Kidney (tissue), 14 donors: Measurements from ENCODE around the gene ZC3H12D. TPM values are rescaled to one million over a fixed set of nuclear protein-coding genes. Genes with fewer than 3 reads are reported as not detected.

Source experiments
- DNase-seq, 5 donors: peaks; one replicate each; pipeline ENCODE4 v3.0.0-alpha.2; 2013 to 2020
- FAIRE-seq: peaks from 2 replicates; lab custom pipeline; 2012; peaks lifted over from hg19 to GRCh38; lab: Jason Lieb, UNC
- H3K27ac ChIP-seq, 2 donors: one replicate each; pipeline ENCODE4 v1.7.0; 2013; ENCODE audit warnings: low read depth in 2 of 2, low read length in 2 of 2, inconsistent platforms in 1 of 2
- H3K27me3 ChIP-seq: one replicate; pipeline ENCODE4 v1.7.1; 2013; ENCODE audit warnings: low read length, inconsistent platforms; ENCODE audit not compliant: control insufficient read depth, insufficient read depth
- H3K36me3 ChIP-seq, 3 donors: one replicate each; pipeline versions ENCODE4 v1.7.0 to v1.7.1; 2013; ENCODE audit warnings: low read length in 3 of 3, control low read depth in 1 of 3, inconsistent platforms in 1 of 3; ENCODE audit not compliant: insufficient read depth in 3 of 3, control insufficient read depth in 2 of 3
- H3K4me1 ChIP-seq, 3 donors: one replicate each; pipeline versions ENCODE4 v1.7.0 to v1.7.1; 2013; ENCODE audit warnings: low read length in 3 of 3, inconsistent platforms in 1 of 3, low read depth in 1 of 3; ENCODE audit not compliant: control insufficient read depth in 2 of 3, insufficient read depth in 2 of 3
- H3K4me3 ChIP-seq, 3 donors: one replicate each; pipeline versions ENCODE4 v1.7.0 to v1.8.1; 2013; ENCODE audit warnings: low read length in 3 of 3, control low read depth in 1 of 3, inconsistent platforms in 1 of 3
- H3K9ac ChIP-seq, 3 donors: one replicate each; pipeline versions ENCODE4 v1.7.0 to v1.7.1; 2013; ENCODE audit warnings: low read length in 3 of 3, control low read depth in 1 of 3, inconsistent platforms in 1 of 3
- H3K9me3 ChIP-seq, 3 donors: one replicate each; pipeline versions ENCODE4 v1.7.0 to v1.7.1; 2013; ENCODE audit warnings: low read length in 3 of 3, control low read depth in 1 of 3, inconsistent platforms in 1 of 3; ENCODE audit not compliant: control insufficient read depth in 2 of 3, insufficient read depth in 1 of 3
- intact Hi-C: fragments of 100-400 bp; cut with DNase I; formaldehyde crosslinking; loops from one replicate; pipeline ENCODE4 v1.11.1; 2022
- polyA plus RNA-seq: library from polyadenylated mRNA; stranded (reverse); fragments of 350-450 nt; fragmentation: Illumina TruSeq; extraction: RNeasy Lipid Tissue Mini Kit (QIAGEN cat#74804); gene quantifications from one replicate; pipeline ENCODE4 v1.2.3, GENCODE V29; 2014; ENCODE audit warnings: low read depth, low replicate concordance; ENCODE audit not compliant: insufficient read depth
- total RNA-seq: library from RNA; stranded (reverse); fragmentation: NEBNext Ultra II Directional; extraction: Animal tissue kit (Norgen Biotek cat#: 25700); gene quantifications from one replicate; pipeline ENCODE4 v1.2.1, GENCODE V29; 2021
- TF ChIP-seq, protein P1 (sequence below): IDR thresholded peaks from 3 replicates; pipeline ENCODE4 v1.5.1; 2012; ENCODE audit warnings: mild to moderate bottlenecking, moderate library complexity, borderline replicate concordance; ENCODE audit not compliant: insufficient read depth; ENCODE audit errors: extremely low read depth
- donor health status: control.
- donor health status: control.
- donor health status: control.
- donor health status: control.
- donor health status: control.
- donor health status: DM: yes; HTN: yes; CAD: no.
- donor health status: Normal renal cell carcinoma (clear cell type).

The ZC3H12D gene
- total and polyA plus RNA-seq, 2 donors from 2014 or later = 0.82 to 3.7 TPM

DNA sequence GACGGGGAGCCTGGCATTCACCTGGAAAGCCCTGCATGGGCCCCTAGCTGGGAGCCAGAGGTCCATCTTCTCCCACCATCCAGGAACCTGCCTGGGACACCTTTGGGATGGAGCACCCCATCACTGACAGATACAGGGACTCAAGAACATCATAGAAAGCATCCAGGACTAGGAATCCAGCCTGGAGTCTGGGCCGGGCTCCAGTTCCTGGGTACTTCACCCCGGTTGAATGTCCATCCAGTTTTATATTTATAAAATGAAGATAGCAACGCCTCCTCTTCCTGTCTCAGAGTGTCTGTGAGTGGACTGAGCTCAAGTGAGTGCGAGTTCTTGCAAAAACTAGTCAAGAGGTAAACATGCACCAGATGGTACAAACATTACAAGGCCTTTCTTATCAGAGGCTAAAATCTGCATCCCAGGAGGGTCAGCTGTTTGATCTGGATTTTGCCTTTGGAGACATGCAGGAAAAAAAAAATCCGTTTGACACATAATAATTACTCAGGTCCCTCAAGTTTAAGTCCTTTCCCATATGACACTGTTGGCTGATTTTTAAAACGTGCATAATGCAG lies 27.4 kb downstream of the ZC3H12D start:
- FAIRE-seq (no peak), DNase-seq (no peak)
- H3K27me3 ChIP-seq = no peaks in the 10 kb centered on the region
- no peak overlapping the region for H3K9ac ChIP-seq
- H3K36me3 ChIP-seq = peaks cover 0 to 2% (median 0%) of the 10 kb centered on the region in 3 donors
- no peak overlapping the region for H3K27ac ChIP-seq
- no peaks in the 10 kb centered on the region for H3K9me3 ChIP-seq
- H3K4me1 ChIP-seq = peaks cover 0 to 22% (median 22%) of the 10 kb centered on the region in 3 donors
- intact Hi-C loops = no loop called here
- TF ChIP-seq, protein P1, sequence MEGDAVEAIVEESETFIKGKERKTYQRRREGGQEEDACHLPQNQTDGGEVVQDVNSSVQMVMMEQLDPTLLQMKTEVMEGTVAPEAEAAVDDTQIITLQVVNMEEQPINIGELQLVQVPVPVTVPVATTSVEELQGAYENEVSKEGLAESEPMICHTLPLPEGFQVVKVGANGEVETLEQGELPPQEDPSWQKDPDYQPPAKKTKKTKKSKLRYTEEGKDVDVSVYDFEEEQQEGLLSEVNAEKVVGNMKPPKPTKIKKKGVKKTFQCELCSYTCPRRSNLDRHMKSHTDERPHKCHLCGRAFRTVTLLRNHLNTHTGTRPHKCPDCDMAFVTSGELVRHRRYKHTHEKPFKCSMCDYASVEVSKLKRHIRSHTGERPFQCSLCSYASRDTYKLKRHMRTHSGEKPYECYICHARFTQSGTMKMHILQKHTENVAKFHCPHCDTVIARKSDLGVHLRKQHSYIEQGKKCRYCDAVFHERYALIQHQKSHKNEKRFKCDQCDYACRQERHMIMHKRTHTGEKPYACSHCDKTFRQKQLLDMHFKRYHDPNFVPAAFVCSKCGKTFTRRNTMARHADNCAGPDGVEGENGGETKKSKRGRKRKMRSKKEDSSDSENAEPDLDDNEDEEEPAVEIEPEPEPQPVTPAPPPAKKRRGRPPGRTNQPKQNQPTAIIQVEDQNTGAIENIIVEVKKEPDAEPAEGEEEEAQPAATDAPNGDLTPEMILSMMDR = no peak
- H3K4me3 ChIP-seq = no peak overlapping the region

- no peaks in the 10 kb centered on the region for H3K27me3 ChIP-seq
- FAIRE-seq (no peak), DNase-seq (no peak)
- TF ChIP-seq, protein P1 = no peak
- H3K9ac ChIP-seq = no peak overlapping the region
- intact Hi-C loops = no loop called here
- no peaks in the 10 kb centered on the region for H3K9me3 ChIP-seq
- H3K4me1 ChIP-seq = peaks cover 0 to 27% (median 26%) of the 10 kb centered on the region in 3 donors
- no peak overlapping the region for H3K27ac ChIP-seq
- no peaks in the 10 kb centered on the region for H3K36me3 ChIP-seq
- H3K4me3 ChIP-seq = no peak overlapping the region
Measured at GRCh38 chr6:149456311-149457021, 28.3 kb downstream of the ZC3H12D start.

- TF ChIP-seq, protein P1 = no peak
- Histone ChIP-seq H3K27ac (peak overlapping the region; percentile 29 to 68), H3K4me1 (peaks cover 0 to 29% (median 26%) of the 10 kb centered on the region in 3 donors), H3K9ac (no peak overlapping the region), H3K9me3 (no peaks in the 10 kb centered on the region), H3K27me3 (no peaks in the 10 kb centered on the region), H3K4me3 (no peak overlapping the region), H3K36me3 (no peaks in the 10 kb centered on the region)
- no peak for FAIRE-seq
- no peak for DNase-seq
- intact Hi-C loops = no loop called here
Measured at GRCh38 chr6:149455031-149455732, 29.6 kb downstream of the ZC3H12D start.
